Esophagus muscularis mucosa (tissue), 3 donors: ENCODE measurements around the gene AKAP13.

ENCODE experiments used
- CTCF ChIP-seq, 3 experiments: fragments of 200-600 bp in 2 of 3; fragments of 450-650 bp in 1 of 3; sonication (generic) in 2 of 3; IDR thresholded peaks; one replicate each; pipeline ENCODE4 v1.5.1; 2017 to 2019; ENCODE audit warnings: antibody characterized with exemption in 3 of 3, mild to moderate bottlenecking in 2 of 3, moderate library complexity in 1 of 3
- POLR2A ChIP-seq: fragments of 450-650 bp; IDR thresholded peaks from one replicate; pipeline ENCODE4 v1.6.1; 2017; ENCODE audit warnings: antibody characterized with exemption, moderate library complexity, mild to moderate bottlenecking, low read depth

GRCh38 chr15:85473455-85473854 lies 93.1 kb downstream of the AKAP13 start:
- TF ChIP-seq CTCF (IDR thresholded peaks at IDR 0.05) (no peak), POLR2A (no peak)
